HCT116 (cell line): ENCODE results near the gene SMG9. TPM values are rescaled to one million over a fixed set of nuclear protein-coding genes. Genes with fewer than 3 reads are reported as not detected.

ENCODE experiments used
- ATAC-seq: fragments of 200-7000 bp; cut with Tn5 transposase; 2 replicates; pipeline ENCODE4 v1.9.1; 2020; ENCODE audit warnings: mild to moderate bottlenecking, moderate library complexity
- BruUV-seq: library from RNA; stranded (reverse); fragments of 400-500 nt; replicated peaks from 2 replicates; lab custom pipeline; 2021; lab: Mats Ljungman, UMichigan
- CTCF ChIA-PET: fragments of 300-600 bp; sonication (Branson Sonifier 250); formaldehyde crosslinking; loops from one replicate; lab custom pipeline; 2021; ENCODE audit warnings: antibody characterized with exemption; lab: Charles Lee
- POLR2A ChIA-PET: fragments of 300-600, 350-600 bp; sonication (Branson Sonifier 250); formaldehyde crosslinking; loops from one replicate; lab custom pipeline; 2021; ENCODE audit warnings: antibody characterized with exemption; lab: Charles Lee
- RAD21 ChIA-PET, 2 experiments: fragments of 300-600 bp; sonication (Branson Sonifier 250); formaldehyde crosslinking; loops; one replicate each; lab custom pipeline; 2023; ENCODE audit warnings: low total read pairs in 2 of 2; ENCODE audit not compliant: uncharacterized antibody in 2 of 2, unreplicated experiment in 2 of 2, low non-redundant PET in 1 of 2; lab: Charles Lee
- DNase-seq: peaks from one replicate; pipeline ENCODE4 v3.0.0-alpha.2; 2010; ENCODE audit warnings: low read depth, low spot score
- H2AFZ ChIP-seq: fragments of 200-600 bp; shearing (Covaris generic), sonication (generic); 2 replicates; pipeline ENCODE4 v1.6.1; 2017; ENCODE audit warnings: low read depth, mixed run types, mixed read lengths, antibody characterized with exemption, low read length; ENCODE audit not compliant: poor library complexity, severe bottlenecking
- H3K27ac ChIP-seq: 2 replicates; pipeline ENCODE4 v1.5.1; 2012; ENCODE audit warnings: low read depth, low read length
- H3K27me3 ChIP-seq: fragments of 200-600 bp; sonication (generic); 2 replicates; pipeline ENCODE4 v1.6.1; 2016; ENCODE audit warnings: mixed run types, low read length, mixed read lengths; ENCODE audit not compliant: insufficient read depth
- H3K36me3 ChIP-seq, 2 experiments: fragments of 200-500 bp in 1 of 2; fragments of 200-600 bp in 1 of 2; sonication (Bioruptor generic) in 1 of 2; sonication (generic) in 1 of 2; 2 replicates each; pipeline versions ENCODE4 v1.5.1 to v1.6.1; 2014 to 2016; ENCODE audit warnings: low read length in 2 of 2, inconsistent platforms in 1 of 2, mixed read lengths in 1 of 2, mixed run types in 1 of 2; ENCODE audit not compliant: insufficient read depth in 2 of 2, control insufficient read depth in 1 of 2
- H3K4me1 ChIP-seq, 2 experiments: fragments of 200-600 bp in 1 of 2; sonication (generic) in 1 of 2; 2 replicates each; pipeline versions ENCODE4 v1.5.1 to v1.6.1; 2012 to 2017; ENCODE audit warnings: low read length in 2 of 2, inconsistent platforms in 1 of 2, mild to moderate bottlenecking in 1 of 2, mixed read lengths in 1 of 2, mixed run types in 1 of 2, moderate library complexity in 1 of 2; ENCODE audit not compliant: insufficient read depth in 2 of 2, control insufficient read depth in 1 of 2
- H3K4me2 ChIP-seq: fragments of 200-600 bp; sonication (generic); 2 replicates; pipeline ENCODE4 v1.6.1; 2017; ENCODE audit warnings: mixed run types, low read length, mixed read lengths
- H3K4me3 ChIP-seq, 2 experiments: fragments of 200-600 bp in 1 of 2; sonication (generic) in 1 of 2; replicated peaks in 1 of 2; 2 replicates each; pipeline ENCODE4 v1.5.1; 2011 to 2016; ENCODE audit warnings: low read length in 2 of 2, control low read depth in 1 of 2, low read depth in 1 of 2, mild to moderate bottlenecking in 1 of 2, mixed read lengths in 1 of 2, mixed run types in 1 of 2
- H3K79me2 ChIP-seq: fragments of 200-600 bp; sonication (generic); 2 replicates; pipeline ENCODE4 v1.6.1; 2017; ENCODE audit warnings: mild to moderate bottlenecking, mixed run types, low read length, moderate library complexity, mixed read lengths; ENCODE audit not compliant: insufficient read depth
- H3K9ac ChIP-seq: fragments of 200-600 bp; sonication (generic); 2 replicates; pipeline ENCODE4 v1.6.1; 2016; ENCODE audit warnings: low read length, mixed read lengths
- H3K9me2 ChIP-seq: fragments of 200-600 bp; sonication (generic), shearing (Covaris generic); 2 replicates; pipeline ENCODE4 v1.6.1; 2017; ENCODE audit warnings: mixed run types, mild to moderate bottlenecking, moderate library complexity; ENCODE audit not compliant: insufficient read depth
- H3K9me3 ChIP-seq, 2 experiments: fragments of 200-500 bp in 1 of 2; fragments of 200-600 bp in 1 of 2; sonication (Bioruptor generic) in 1 of 2; sonication (generic) in 1 of 2; 2 replicates each; pipeline ENCODE4 v1.6.1; 2014 to 2017; ENCODE audit warnings: low read length in 2 of 2, mixed read lengths in 2 of 2, inconsistent platforms in 1 of 2, low read depth in 1 of 2, mild to moderate bottlenecking in 1 of 2, mixed run types in 1 of 2, moderate library complexity in 1 of 2; ENCODE audit not compliant: control insufficient read depth in 1 of 2, insufficient read depth in 1 of 2
- H4K20me1 ChIP-seq: fragments of 200-600 bp; sonication (generic), shearing (Covaris generic); 2 replicates; pipeline ENCODE4 v1.6.1; 2017; ENCODE audit warnings: mixed run types, mild to moderate bottlenecking, moderate library complexity; ENCODE audit not compliant: insufficient read depth
- CTCF ChIP-seq, 3 experiments: fragments of 200-600 bp in 1 of 3; sonication (generic) in 1 of 3; IDR thresholded peaks in 2 of 3; conservative IDR thresholded peaks in 1 of 3; 2 replicates each; pipeline ENCODE4 v1.5.1; 2012 to 2017; ENCODE audit warnings: low read depth in 2 of 3, low read length in 2 of 3, antibody characterized with exemption in 1 of 3, borderline replicate concordance in 1 of 3, control low read depth in 1 of 3, mild to moderate bottlenecking in 1 of 3, mixed read lengths in 1 of 3, mixed run types in 1 of 3, moderate library complexity in 1 of 3; ENCODE audit not compliant: insufficient read depth in 1 of 3
- EZH2phosphoT487 ChIP-seq: fragments of 200-600 bp; IDR thresholded peaks from 2 replicates; pipeline ENCODE4 v1.6.1; 2018; ENCODE audit warnings: antibody characterized with exemption, borderline replicate concordance
- FOSL1 ChIP-seq: IDR thresholded peaks from 2 replicates; pipeline ENCODE4 v1.6.1; 2012; ENCODE audit warnings: low read depth
- POLR2AphosphoS5 ChIP-seq: IDR thresholded peaks from 2 replicates; pipeline ENCODE4 v1.6.1; 2011; ENCODE audit warnings: mild to moderate bottlenecking, low read depth, low read length, moderate library complexity
- ZFX ChIP-seq: fragments of 450-650 bp; IDR thresholded peaks from 2 replicates; pipeline ENCODE4 v1.6.1; 2017
- intact Hi-C: fragments of 100-400 bp; cut with micrococcal nuclease; formaldehyde crosslinking; loops from 2 replicates; pipeline ENCODE4 v1.10.0; 2022
- total RNA-seq: library from RNA; stranded (reverse); gene quantifications from one replicate; pipeline ENCODE4 v1.2.1, GENCODE V29; 2021; ENCODE audit not compliant: unreplicated experiment

Gene SMG9
- total RNA-seq, 1 experiment from 2014 or later, result 80.2 TPM

- H3K4me3 ChIP-seq, result no peak overlapping the region
- peaks cover 4 to 6% of the 10 kb centered on the region in 2 experiments; a peak in 2 of 4 replicates for H3K4me1 ChIP-seq
- intact Hi-C loops, result no loop called here
- H3K36me3 ChIP-seq, result peaks cover 15 to 26% of the 10 kb centered on the region in 2 experiments; a peak in 3 of 4 replicates
- H3K27ac ChIP-seq, result no peak overlapping the region
- ChIA-PET POLR2A (interaction anchor here (6.1 kb wide), 1 partner anchor 57 kb away, joined by 53 read pairs; the partner anchor contains the start of gene PLAUR), RAD21 (no interaction called here), CTCF (no interaction called here)
- TF ChIP-seq EZH2phosphoT487, result no peak
- TF ChIP-seq ZFX, result no peak
- TF ChIP-seq FOSL1, result no peak
- TF ChIP-seq POLR2AphosphoS5, result no peak
- TF ChIP-seq CTCF (IDR thresholded peaks at IDR 0.05 in 2 of 3, conservative IDR thresholded peaks at IDR 0.05 in 1 of 3; ENCODE audit: borderline replicate concordance in 1 of 3, insufficient read depth in 1 of 3, low read depth in 2 of 3, low read length in 2 of 3), result no peak
- no peaks in the 10 kb centered on the region for H3K9me2 ChIP-seq
- DNase-seq (no peak), ATAC-seq (no peak)
- H2AFZ ChIP-seq, result no peak overlapping the region
- no peaks in the 10 kb centered on the region for H3K79me2 ChIP-seq
- H3K9me3 ChIP-seq, result no peaks in the 10 kb centered on the region
- no TSS peak for BruUV-seq
- no peaks in the 10 kb centered on the region for H4K20me1 ChIP-seq
- H3K27me3 ChIP-seq, result no peaks in the 10 kb centered on the region
- no peak overlapping the region for H3K4me2 ChIP-seq
- H3K9ac ChIP-seq, result no peak overlapping the region
Observed at GRCh38 chr19:43726736-43727592, 27.8 kb downstream of the SMG9 start.
